WTC11 (cell line): ENCODE measurements around the gene P3R3URF.

Source experiments
- CTCF ChIP-seq: fragments of 200-600 bp; IDR thresholded peaks from 2 replicates; pipeline ENCODE4 v1.8.0; 2022; ENCODE audit warnings: antibody characterized with exemption
- ESRRA ChIP-seq: sonication (generic); formaldehyde crosslinking; IDR thresholded peaks from 2 replicates; pipeline ENCODE4 v1.8.1; 2022; ENCODE audit warnings: mild to moderate bottlenecking, missing genetic modification reagents, borderline replicate concordance
- FOXP4 ChIP-seq: sonication (generic); formaldehyde crosslinking; IDR thresholded peaks from 2 replicates; pipeline ENCODE4 v1.8.0; 2022; ENCODE audit warnings: mild to moderate bottlenecking, missing genetic modification reagents
- MAX ChIP-seq: sonication (generic); formaldehyde crosslinking; IDR thresholded peaks from 2 replicates; pipeline ENCODE4 v1.8.0; 2022; ENCODE audit warnings: mild to moderate bottlenecking, missing genetic modification reagents
- NFATC4 ChIP-seq: fragments of 250-450 bp; sonication (Bioruptor Pico); IDR thresholded peaks from 2 replicates; pipeline ENCODE4 v1.9.0; 2021; ENCODE audit warnings: mild to moderate bottlenecking
- NFYB ChIP-seq: sonication (generic); formaldehyde crosslinking; conservative IDR thresholded peaks from 2 replicates; pipeline ENCODE4 v1.8.0; 2022; ENCODE audit warnings: low read depth, missing genetic modification reagents
- SMAD3 ChIP-seq: sonication (generic); formaldehyde crosslinking; IDR thresholded peaks from 2 replicates; pipeline ENCODE4 v1.8.0; 2022; ENCODE audit warnings: missing genetic modification reagents, mild to moderate bottlenecking, borderline replicate concordance
- SMAD4 ChIP-seq: sonication (generic); formaldehyde crosslinking; IDR thresholded peaks from 2 replicates; pipeline ENCODE4 v1.8.0; 2022; ENCODE audit warnings: mild to moderate bottlenecking, missing genetic modification reagents
- TP53 ChIP-seq: sonication (generic); formaldehyde crosslinking; IDR thresholded peaks from 2 replicates; pipeline ENCODE4 v1.8.1; 2023; ENCODE audit warnings: mild to moderate bottlenecking, missing genetic modification reagents
- ZNF138 ChIP-seq: sonication (generic); formaldehyde crosslinking; conservative IDR thresholded peaks from 2 replicates; pipeline ENCODE4 v1.8.1; 2022; ENCODE audit warnings: mild to moderate bottlenecking, moderate library complexity, missing genetic modification reagents
- ZNF281 ChIP-seq: sonication (generic); formaldehyde crosslinking; IDR thresholded peaks from 2 replicates; pipeline ENCODE4 v1.8.0; 2023; ENCODE audit warnings: mild to moderate bottlenecking, missing genetic modification reagents

GRCh38 chr1:46168477-46168876 is 7.8 kb downstream of the P3R3URF start:
- TF ChIP-seq TP53 (CRISPR knock-in tag): no peak
- TF ChIP-seq MAX (CRISPR knock-in tag): no peak
- TF ChIP-seq ZNF281 (CRISPR knock-in tag): no peak
- TF ChIP-seq FOXP4: no peak
- TF ChIP-seq CTCF: no peak
- no peak for TF ChIP-seq ZNF138
- TF ChIP-seq SMAD3 (CRISPR knock-in tag): no peak
- TF ChIP-seq SMAD4 (CRISPR knock-in tag): no peak
- TF ChIP-seq ESRRA: no peak
- no peak for TF ChIP-seq NFATC4 (CRISPR knock-in tag)
- TF ChIP-seq NFYB (CRISPR knock-in tag): no peak
